H7 (cell line): ENCODE results near the gene CACFD1. TPM values are rescaled to one million over a fixed set of nuclear protein-coding genes. Genes with fewer than 3 reads are reported as not detected.

Source experiments
- DNase-seq: peaks from one replicate; pipeline ENCODE4 v3.0.0; 2012
- H3K27me3 ChIP-seq: 2 replicates; pipeline ENCODE4 v1.6.0; 2011; ENCODE audit warnings: mild to moderate bottlenecking, low read length; ENCODE audit not compliant: control insufficient read depth, insufficient read depth
- H3K36me3 ChIP-seq: replicated peaks from 2 replicates; pipeline ENCODE4 v1.5.1; 2011; ENCODE audit warnings: low read length; ENCODE audit not compliant: control insufficient read depth, insufficient read depth
- H3K4me3 ChIP-seq: 2 replicates; pipeline ENCODE4 v1.5.1; 2011; ENCODE audit warnings: low read depth, mild to moderate bottlenecking, control low read depth, low read length, moderate library complexity; ENCODE audit not compliant: insufficient read depth
- total RNA-seq: library from RNA; depleted of rRNA; stranded (reverse); fragments of >200 nt; shearing (Covaris generic); gene quantifications from 2 replicates; pipeline ENCODE4 v1.2.3, GENCODE V29; 2014

The CACFD1 gene
- total RNA-seq, 1 experiment from 2014 or later = 9.5 TPM

DNA sequence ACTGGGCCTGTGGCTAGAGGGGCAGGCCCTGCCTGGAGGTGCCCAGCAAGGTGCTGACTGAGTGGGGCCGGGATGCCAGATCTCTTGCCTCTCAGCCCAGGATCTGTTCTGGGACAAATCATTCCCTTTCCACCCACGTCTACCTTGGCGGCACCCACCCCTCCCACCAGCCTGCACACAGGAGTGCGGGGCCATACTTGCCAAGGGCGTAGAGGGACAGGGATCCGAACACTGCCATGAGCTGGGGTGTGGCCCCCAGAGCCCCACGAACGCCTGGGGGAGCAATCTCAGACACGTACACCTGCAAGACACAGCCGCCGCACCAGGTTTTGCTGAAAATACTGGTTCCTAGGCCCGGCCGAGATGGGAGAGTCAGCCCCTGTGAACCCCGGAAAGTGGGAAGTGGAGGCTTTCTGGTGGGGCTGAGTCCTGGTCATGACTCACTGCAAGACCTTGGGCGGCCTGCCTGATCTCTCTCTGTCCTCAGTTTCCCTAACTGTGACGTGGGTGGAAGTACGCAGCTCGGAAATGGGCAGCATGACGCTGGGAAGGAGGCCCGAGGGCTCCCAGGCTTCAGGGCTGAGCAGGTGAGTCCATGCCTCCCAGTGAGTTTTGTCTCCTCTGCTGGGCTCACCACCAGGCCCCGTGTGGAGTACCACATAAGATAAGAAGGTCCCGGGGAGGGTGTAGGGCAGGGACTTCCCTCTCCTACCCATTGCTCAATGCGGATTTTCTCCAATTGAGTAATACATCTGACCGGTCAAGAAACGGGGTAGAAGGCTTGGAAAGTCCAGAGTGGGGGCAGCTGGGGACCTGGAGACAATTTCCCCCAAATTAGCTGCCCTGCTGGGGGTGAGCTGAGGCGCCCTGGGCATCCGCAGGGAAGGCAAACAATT is 16.5 kb downstream of the CACFD1 start:
- Histone ChIP-seq H3K36me3 (peaks cover 11% of the 10 kb centered on the region), H3K4me3 (no peak overlapping the region), H3K27me3 (peaks cover 3% of the 10 kb centered on the region; the same call in 1 of the 2 replicates)
- DNase-seq = no peak

DNA sequence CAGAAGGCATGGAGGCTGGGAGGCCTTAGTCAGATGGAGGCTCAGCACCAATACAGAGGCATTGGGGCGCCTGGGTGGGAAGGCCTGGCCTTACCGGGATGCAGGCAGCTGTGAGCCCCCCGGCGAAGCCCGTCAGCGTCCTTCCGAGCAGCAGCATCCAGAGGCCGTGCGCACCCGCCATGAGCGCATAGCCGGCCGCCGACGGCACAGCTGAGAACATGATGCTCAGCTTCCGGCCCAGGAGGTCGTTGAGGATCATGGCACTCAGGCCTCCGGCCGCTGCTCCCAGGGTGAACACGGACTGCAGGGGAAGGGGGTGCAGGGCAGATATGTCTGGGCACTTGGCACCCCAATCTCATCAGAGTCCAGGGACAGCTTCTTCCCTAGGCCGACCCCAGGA is 17.2 kb downstream of the CACFD1 start:
- Histone ChIP-seq H3K27me3 (peaks cover 3% of the 10 kb centered on the region; the same call in 1 of the 2 replicates), H3K4me3 (no peak overlapping the region)
- no peak for DNase-seq

GRCh38 chr9:133477461-133477860 is 17.7 kb downstream of the CACFD1 start:
- peaks cover 11% of the 10 kb centered on the region for H3K36me3 ChIP-seq
- no peak overlapping the region for H3K4me3 ChIP-seq
- no peak for DNase-seq
- H3K27me3 ChIP-seq = peaks cover 3% of the 10 kb centered on the region

More for the DNA sequence above, 17.2 kb downstream of the CACFD1 start:
- H3K36me3 ChIP-seq = peaks cover 11% of the 10 kb centered on the region

DNA sequence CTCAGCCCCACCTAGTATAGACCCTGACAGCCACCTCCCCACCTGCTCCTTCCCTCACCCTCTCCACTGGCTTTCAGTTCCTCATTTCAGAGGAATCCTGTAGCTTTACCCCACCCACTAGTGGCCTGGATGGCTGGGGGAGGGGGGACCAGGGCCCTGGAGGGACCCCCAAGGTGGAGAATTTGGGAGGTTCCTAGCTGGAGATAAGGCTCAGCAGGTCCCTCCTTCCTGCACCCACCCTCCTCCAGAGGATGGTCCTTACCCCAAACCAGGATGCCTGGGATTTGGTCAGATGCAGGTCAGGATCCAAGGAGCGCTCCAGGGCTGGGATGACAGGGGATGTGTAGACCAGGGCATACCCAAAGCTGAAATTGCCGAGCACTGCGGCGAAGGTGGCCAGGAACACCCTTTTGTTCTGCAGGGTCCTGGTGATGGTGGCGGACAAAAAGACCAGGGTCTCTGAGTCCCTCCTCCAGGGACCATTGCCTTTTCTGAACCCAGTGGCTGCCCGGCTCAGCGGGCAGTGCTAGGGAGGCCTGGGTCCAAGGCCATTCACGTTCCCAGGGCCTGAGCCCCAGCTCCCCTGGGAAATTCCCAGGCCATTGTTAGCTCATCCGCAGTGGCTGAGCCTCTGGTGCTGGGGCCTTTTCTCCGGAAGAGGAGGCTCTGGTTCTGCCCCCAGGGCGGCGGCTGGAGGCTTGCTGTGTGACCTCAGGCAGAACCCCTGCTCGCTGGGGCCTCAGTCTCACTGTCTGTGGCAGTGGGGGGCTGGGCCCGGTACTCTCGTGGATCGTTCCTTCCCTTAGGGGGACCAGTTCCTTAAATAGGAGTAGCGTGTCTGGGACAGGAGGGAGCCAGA is 18.4 kb downstream of the CACFD1 start:
- Histone ChIP-seq H3K4me3 (peak overlapping the region; percentile 63), H3K27me3 (peaks cover 3% of the 10 kb centered on the region), H3K36me3 (peaks cover 10% of the 10 kb centered on the region)
- peak; percentile 85 for DNase-seq

DNA sequence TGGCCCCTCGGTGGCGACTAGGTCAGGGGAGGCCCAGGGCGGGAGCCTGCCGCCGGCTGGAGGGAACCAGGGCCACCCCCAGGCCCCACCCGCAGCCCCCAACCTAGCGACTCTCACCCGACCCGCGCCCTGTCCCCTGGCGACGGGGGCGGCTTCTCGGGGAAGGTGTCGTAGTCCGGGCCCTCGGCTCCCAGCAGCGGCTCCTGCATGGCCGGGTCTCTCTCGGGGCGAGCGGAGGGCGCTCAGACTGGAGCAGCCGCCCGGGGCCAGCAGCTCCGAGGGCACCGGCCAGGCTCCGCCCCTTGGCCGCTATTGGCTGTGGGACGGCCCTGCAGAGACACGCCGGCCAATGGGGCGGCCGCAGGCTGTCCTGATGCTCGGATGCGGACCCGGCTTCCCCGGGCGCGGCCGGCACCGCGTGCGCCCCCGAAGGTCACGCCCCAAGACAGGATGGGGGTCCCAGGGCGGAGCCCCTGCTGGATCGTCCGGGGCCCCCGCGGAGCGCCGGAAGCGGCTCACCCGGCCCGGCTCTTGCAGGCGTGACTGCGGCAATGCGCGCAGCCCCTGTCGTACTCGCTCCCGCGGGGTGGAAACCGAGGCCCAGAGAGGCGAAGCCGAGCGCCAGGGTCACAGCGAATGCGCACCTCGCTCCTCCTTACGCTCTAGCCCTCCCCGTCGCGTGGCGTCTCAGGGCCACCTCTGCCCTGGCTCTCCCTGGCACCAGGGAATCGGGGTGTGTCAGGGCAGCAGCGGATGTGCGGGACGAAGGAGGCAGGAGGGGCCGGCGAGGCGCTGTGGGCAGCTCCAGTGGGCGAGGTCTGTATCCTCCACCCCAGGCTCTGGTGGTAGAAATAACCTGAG is 19.3 kb downstream of the CACFD1 start, which contains the start of gene SLC2A6:
TSS of gene SLC2A6 (minus strand) at position 249 of the 861 bp plus-strand sequence. CDS start at position 209, 40 bp downstream.
- DNase-seq = peak; percentile 100
- H3K4me3 ChIP-seq = peak within 1 kb of the TSS; percentile 63
- peaks cover 3% of the 10 kb centered on the region for H3K27me3 ChIP-seq
- H3K36me3 ChIP-seq = peaks cover 9% of the 10 kb centered on the region

DNA sequence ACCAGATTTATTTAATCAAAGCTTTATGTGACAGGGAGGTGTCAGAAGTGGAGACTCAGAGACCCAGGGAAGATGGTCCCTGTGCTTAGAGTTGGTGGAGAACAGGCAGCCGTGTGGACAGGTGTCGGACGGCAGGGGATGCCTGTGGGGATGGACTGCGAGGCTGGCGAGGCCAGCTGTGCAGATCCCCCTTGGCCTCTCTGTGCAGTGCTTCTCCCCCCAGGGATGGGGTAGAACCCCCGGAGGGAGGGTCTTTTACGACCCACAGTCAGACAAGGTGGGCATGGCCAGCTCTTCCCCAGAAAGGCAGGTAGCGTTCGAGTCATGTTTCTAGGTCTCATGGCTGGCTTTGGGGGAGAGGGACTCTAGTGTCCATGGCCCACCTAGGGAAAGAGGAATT is 23.8 kb downstream of the CACFD1 start:
- peak; percentile 39 for DNase-seq
- H3K4me3 ChIP-seq = no peak overlapping the region
- peaks cover 3% of the 10 kb centered on the region for H3K27me3 ChIP-seq
- H3K36me3 ChIP-seq = no peaks in the 10 kb centered on the region

- Histone ChIP-seq H3K36me3 (no peaks in the 10 kb centered on the region), H3K27me3 (no peaks in the 10 kb centered on the region; the same call in none of the 2 replicates), H3K4me3 (no peak overlapping the region)
- peak; percentile 75 for DNase-seq
Measured at GRCh38 chr9:133484671-133485437, 25.1 kb downstream of the CACFD1 start.

DNA sequence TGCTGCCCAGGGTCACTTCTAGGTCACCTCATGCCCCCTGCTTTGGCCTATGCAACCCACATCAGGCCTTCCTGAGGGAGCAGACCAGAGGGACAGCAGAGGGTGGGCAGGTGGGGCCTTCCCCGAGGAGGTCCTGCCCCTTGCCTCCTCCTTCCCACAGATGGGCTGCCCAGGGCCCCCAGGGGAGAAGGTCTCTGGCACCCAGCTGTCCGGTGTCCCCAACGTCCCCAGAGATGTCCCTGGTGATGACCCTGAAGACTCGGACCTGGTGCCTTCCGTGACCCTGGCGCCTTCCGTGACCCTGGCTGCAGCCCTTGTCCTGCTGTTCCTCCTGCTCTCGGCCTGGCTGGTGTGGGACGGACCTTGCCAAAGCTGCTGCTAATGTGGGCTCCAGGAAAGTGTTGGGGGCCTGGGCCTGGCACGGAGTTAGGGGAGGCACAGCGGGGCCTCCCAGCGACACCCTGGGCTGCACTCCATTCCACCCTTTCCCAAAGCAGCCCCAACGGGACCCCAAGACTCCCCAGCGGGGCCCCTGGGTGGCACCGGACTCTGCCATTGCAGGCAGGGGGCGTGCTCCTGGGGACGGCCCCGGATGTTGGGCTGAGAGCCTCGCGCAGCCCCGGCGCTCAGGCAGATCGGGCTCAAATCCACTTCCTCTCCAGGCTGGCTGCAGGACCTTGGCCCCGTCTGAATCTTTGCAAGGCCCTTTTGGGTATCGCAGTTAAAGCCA is 25.9 kb downstream of the CACFD1 start:
- Histone ChIP-seq H3K36me3 (no peaks in the 10 kb centered on the region), H3K27me3 (no peaks in the 10 kb centered on the region; the same call in 1 of the 2 replicates), H3K4me3 (no peak overlapping the region)
- peak; percentile 76 for DNase-seq

GRCh38 chr9:133487331-133487725 is 27.6 kb downstream of the CACFD1 start:
- H3K27me3 ChIP-seq = no peaks in the 10 kb centered on the region

GRCh38 chr9:133488686-133489252 is 29.0 kb downstream of the CACFD1 start:
- Histone ChIP-seq H3K36me3 (no peaks in the 10 kb centered on the region), H3K4me3 (no peak overlapping the region), H3K27me3 (no peaks in the 10 kb centered on the region)
- DNase-seq = peak; percentile 46

More at GRCh38 chr9:133487331-133487725, 27.6 kb downstream of the CACFD1 start:
- Histone ChIP-seq H3K36me3 (no peaks in the 10 kb centered on the region), H3K4me3 (no peak overlapping the region)
- no peak for DNase-seq

DNA sequence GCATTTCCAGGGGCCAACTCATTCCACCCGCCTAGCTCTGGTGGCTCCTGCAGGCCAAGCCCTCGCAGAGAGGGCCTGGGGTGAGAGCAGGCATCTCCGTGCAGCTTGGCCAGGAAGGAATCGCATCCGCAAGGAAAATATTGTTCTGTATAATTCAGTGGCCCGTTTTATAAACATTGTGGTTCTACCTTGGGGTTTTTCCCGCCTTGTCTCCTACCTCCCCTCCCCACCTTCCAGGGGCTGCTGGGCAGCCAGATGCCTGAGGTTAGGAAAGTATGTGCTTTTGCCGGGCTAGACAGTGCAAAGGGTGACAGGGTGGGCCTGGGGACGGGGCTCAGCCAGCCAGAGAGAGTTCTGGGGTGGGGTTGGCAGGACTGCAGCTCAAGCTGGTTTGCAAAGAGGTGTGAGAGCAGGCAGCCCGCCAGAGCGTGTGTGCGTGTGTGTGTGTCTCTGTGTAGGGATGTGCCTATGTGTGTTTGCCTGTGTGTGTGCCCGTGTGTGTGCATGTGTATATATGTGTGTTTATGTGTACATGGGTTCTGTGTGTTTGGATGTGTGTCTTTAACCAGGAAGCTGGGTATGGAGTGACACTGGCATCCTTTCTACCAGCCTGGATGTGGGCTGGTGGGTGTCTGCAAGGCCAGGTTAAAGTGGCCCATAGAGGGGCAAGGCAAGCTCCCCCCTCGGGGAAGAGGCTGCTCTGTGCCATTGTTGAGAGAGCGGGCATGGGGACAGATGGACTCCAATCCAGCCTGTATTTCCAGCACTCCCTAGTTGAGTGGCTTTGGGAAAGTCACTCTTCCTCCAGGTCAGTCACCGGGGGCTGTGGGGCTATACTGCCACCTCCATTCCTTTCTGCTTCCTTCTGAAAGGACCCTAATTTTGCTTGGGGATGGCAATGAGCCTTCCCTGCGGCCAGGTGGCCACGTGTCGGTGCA is 29.7 kb downstream of the CACFD1 start:
- H3K4me3 ChIP-seq = no peak overlapping the region
- no peaks in the 10 kb centered on the region for H3K27me3 ChIP-seq
- peak; percentile 42 for DNase-seq
- no peaks in the 10 kb centered on the region for H3K36me3 ChIP-seq

- peak; percentile 60 for DNase-seq
- no peaks in the 10 kb centered on the region for H3K36me3 ChIP-seq
- no peaks in the 10 kb centered on the region for H3K27me3 ChIP-seq
- H3K4me3 ChIP-seq = no peak overlapping the region
Measured at GRCh38 chr9:133490201-133490681, 30.5 kb downstream of the CACFD1 start.
